Activated CD8-positive, alpha-beta T cell treated with anti-CD3 and anti-CD28 coated beads for 36 hours (primary cell): ENCODE results near the gene NR4A2. TPM values are rescaled to one million over a fixed set of nuclear protein-coding genes. Genes with fewer than 3 reads are reported as not detected.

Experiments used
- ATAC-seq: fragments of 200-7000 bp; cut with Tn5 transposase; one replicate; pipeline ENCODE4 v1.10.0; 2021; ENCODE audit warnings: mild to moderate bottlenecking, moderate library complexity
- CTCF ChIA-PET: fragments of 350-600 bp; sonication (Branson Sonifier 250); formaldehyde crosslinking; loops from one replicate; lab custom pipeline; 2021; ENCODE audit warnings: antibody characterized with exemption; lab: Charles Lee
- POLR2A ChIA-PET: fragments of 350-600 bp; sonication (Branson Sonifier 250); formaldehyde crosslinking; loops from one replicate; lab custom pipeline; 2021; ENCODE audit warnings: antibody characterized with exemption; lab: Charles Lee
- DNase-seq: peaks from one replicate; pipeline ENCODE4 v3.0.0-alpha.2; 2020
- H3K27ac Mint-ChIP-seq: one replicate; pipeline ENCODE4 v1.8.0; 2021; ENCODE audit warnings: mild to moderate bottlenecking, mixed read lengths
- H3K27me3 Mint-ChIP-seq: one replicate; pipeline ENCODE4 v1.8.0; 2021; ENCODE audit warnings: mixed read lengths
- H3K36me3 Mint-ChIP-seq: one replicate; pipeline ENCODE4 v1.8.0; 2021; ENCODE audit warnings: low read depth, mixed read lengths
- H3K4me1 Mint-ChIP-seq: one replicate; pipeline ENCODE4 v1.8.0; 2021; ENCODE audit warnings: low read depth, mixed read lengths
- H3K4me3 Mint-ChIP-seq: one replicate; pipeline ENCODE4 v1.8.0; 2021; ENCODE audit warnings: mild to moderate bottlenecking, moderate library complexity, mixed read lengths
- H3K9me3 Mint-ChIP-seq: one replicate; pipeline ENCODE4 v1.8.0; 2021; ENCODE audit warnings: mixed read lengths
- intact Hi-C: fragments of 100-400 bp; cut with micrococcal nuclease; formaldehyde crosslinking; loops from one replicate; pipeline ENCODE4 v1.10.0; 2022
- total RNA-seq, 2 experiments: library from RNA; stranded (reverse); gene quantifications; one replicate each; pipeline ENCODE4 v1.2.3, GENCODE V29; 2021
- TF ChIP-seq, protein P1 (sequence below): fragments of 200-600 bp; IDR thresholded peaks from one replicate; pipeline ENCODE4 v1.8.0; 2022; ENCODE audit warnings: antibody characterized with exemption, mild to moderate bottlenecking

NR4A2 gene
- total RNA-seq, 2 experiments from 2014 or later = 57.6 to 61.6 TPM

DNA sequence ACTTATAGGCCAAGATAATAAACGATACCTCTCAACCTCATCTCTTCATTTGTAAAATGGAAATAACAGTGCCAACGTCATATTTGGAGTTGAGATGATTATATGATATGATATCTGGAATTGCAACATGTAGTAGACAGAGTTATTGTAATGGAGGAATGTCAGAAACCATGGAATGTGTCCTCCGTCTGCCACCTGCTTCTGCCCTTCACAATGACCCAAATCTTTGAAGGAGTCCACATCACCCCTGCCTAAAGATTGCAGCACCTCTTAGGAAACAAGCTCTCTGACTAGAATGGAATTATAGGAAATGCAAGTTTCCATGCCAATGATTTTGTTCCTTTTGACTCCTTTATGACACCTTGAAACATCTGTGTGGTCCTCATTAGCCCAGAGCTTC is 14.9 kb downstream of the NR4A2 start:
- intact Hi-C loops = loop anchor here (5.0 kb wide), 1 partner anchor 120 kb away; no protein-coding TSS in a partner anchor
- TF ChIP-seq, protein P1, sequence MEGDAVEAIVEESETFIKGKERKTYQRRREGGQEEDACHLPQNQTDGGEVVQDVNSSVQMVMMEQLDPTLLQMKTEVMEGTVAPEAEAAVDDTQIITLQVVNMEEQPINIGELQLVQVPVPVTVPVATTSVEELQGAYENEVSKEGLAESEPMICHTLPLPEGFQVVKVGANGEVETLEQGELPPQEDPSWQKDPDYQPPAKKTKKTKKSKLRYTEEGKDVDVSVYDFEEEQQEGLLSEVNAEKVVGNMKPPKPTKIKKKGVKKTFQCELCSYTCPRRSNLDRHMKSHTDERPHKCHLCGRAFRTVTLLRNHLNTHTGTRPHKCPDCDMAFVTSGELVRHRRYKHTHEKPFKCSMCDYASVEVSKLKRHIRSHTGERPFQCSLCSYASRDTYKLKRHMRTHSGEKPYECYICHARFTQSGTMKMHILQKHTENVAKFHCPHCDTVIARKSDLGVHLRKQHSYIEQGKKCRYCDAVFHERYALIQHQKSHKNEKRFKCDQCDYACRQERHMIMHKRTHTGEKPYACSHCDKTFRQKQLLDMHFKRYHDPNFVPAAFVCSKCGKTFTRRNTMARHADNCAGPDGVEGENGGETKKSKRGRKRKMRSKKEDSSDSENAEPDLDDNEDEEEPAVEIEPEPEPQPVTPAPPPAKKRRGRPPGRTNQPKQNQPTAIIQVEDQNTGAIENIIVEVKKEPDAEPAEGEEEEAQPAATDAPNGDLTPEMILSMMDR = no peak
- peaks cover 64% of the 10 kb centered on the region for H3K27me3 Mint-ChIP-seq
- ATAC-seq (no peak), DNase-seq (no peak)
- H3K36me3 Mint-ChIP-seq = peaks cover 1% of the 10 kb centered on the region
- H3K9me3 Mint-ChIP-seq = no peaks in the 10 kb centered on the region
- no peak overlapping the region for H3K4me3 Mint-ChIP-seq
- H3K27ac Mint-ChIP-seq = no peak overlapping the region
- ChIA-PET CTCF (interaction anchor here (1.5 to 1.6 kb wide), 2 partner anchors 13 to 17 kb away, joined by 5 read pairs; no protein-coding TSS in a partner anchor), POLR2A (no interaction called here)
- peaks cover 26% of the 10 kb centered on the region for H3K4me1 Mint-ChIP-seq

DNA sequence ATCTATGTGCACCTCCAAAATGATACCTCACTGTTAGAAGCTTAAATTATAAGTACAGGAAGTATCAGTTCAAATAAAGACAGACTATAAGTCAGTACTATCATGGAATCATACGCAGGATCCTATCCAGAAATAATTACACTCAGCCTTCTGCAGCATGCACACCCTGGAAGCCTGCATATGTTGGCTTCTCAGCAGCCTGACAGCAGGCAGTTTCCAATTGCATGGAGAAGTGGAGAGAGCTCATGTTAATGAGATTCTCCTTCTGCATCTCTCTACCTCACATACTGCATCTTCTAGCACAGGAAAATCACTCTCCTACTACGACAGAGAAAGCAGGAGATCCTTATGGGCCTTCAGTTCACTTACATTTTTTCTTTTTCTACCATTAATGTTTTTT is 20.5 kb downstream of the NR4A2 start:
- intact Hi-C loops = no loop called here
- CTCF ChIA-PET = no interaction called here
- no peak for DNase-seq
- Mint-ChIP-seq H3K27ac (no peak overlapping the region), H3K36me3 (no peaks in the 10 kb centered on the region), H3K9me3 (no peaks in the 10 kb centered on the region), H3K27me3 (peaks cover 33% of the 10 kb centered on the region), H3K4me3 (no peak overlapping the region), H3K4me1 (peaks cover 9% of the 10 kb centered on the region)
- TF ChIP-seq, protein P1 = no peak
- POLR2A ChIA-PET = no interaction called here
- no peak for ATAC-seq

DNA sequence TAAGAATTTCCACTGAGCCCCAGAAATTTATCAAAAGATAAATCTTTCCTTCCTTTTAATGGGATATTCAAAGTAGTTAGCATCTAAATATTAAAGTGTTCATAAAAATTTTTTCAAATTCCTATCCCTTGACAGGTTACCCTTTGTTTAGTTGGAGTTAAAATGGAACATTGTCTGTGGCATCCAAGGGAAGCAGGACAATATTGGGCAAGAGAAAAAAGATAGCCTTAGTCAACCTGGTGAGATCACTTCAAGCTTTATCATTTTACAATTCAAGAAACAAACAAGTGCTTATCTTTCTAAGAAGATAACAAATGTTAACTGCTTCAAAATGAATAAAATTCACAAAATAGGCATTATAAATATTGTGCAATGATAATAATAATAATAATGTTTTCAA is 21.7 kb downstream of the NR4A2 start:
- DNase-seq = no peak
- intact Hi-C loops = no loop called here

DNA sequence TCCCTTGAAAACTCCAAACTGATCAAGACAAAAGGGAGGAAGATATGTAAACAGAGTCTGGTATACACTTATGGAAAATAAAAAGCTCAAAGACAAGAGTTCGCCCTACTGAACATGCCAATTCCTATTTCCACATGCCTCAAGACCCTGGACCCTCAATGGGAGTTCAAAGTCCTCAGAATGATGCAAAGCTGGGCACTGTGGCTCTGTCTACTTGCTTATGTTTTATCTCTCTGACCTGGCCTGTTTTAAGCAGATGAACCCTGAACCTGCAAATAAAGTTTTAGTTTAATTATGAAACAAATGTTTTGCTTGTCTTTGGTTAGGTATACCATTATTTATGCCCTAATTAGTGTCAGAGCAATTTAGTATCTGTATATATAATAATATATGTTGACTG is 22.6 kb downstream of the NR4A2 start:
- ATAC-seq (no peak), DNase-seq (no peak)
- peaks cover 9% of the 10 kb centered on the region for H3K4me1 Mint-ChIP-seq
- ChIA-PET POLR2A (no interaction called here), CTCF (interaction anchor here (0.6 to 1.1 kb wide), 2 partner anchors 115 to 280 kb away, joined by 3 to 4 read pairs; no protein-coding TSS in a partner anchor)
- peaks cover 29% of the 10 kb centered on the region for H3K27me3 Mint-ChIP-seq
- no peaks in the 10 kb centered on the region for H3K9me3 Mint-ChIP-seq
- intact Hi-C loops = no loop called here
- TF ChIP-seq, protein P1 = no peak
- no peak overlapping the region for H3K4me3 Mint-ChIP-seq
- H3K36me3 Mint-ChIP-seq = no peaks in the 10 kb centered on the region
- H3K27ac Mint-ChIP-seq = no peak overlapping the region

More for the DNA sequence above, 21.7 kb downstream of the NR4A2 start:
- ChIA-PET POLR2A (no interaction called here), CTCF (no interaction called here)
- TF ChIP-seq, protein P1 = no peak
- H3K27me3 Mint-ChIP-seq = peaks cover 32% of the 10 kb centered on the region
- no peak for ATAC-seq
- H3K36me3 Mint-ChIP-seq = no peaks in the 10 kb centered on the region
- no peaks in the 10 kb centered on the region for H3K9me3 Mint-ChIP-seq
- H3K27ac Mint-ChIP-seq = no peak overlapping the region
- peaks cover 9% of the 10 kb centered on the region for H3K4me1 Mint-ChIP-seq
- H3K4me3 Mint-ChIP-seq = no peak overlapping the region

DNA sequence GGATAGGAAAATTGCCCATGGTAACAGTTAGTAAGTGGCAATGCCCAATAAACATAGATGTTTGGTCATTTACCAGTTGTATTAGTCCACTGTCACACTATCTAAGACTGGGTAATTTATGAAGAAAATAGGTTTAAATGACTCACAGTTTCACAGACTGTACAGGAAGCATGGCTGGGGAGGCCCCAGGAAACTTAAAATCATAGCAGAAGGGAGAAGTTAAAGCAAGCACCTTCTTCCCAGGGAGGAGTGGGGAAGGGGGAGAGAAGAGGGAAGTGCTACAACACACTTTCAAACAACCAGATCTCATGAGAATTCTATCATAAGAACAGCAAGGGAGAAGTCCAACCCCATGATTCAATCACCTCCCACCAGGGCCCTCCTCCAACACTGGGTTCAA is 23.4 kb downstream of the NR4A2 start:
- POLR2A ChIA-PET = no interaction called here
- ATAC-seq = peak; percentile 75
- Mint-ChIP-seq H3K9me3 (no peaks in the 10 kb centered on the region), H3K4me3 (no peak overlapping the region), H3K27me3 (peaks cover 33% of the 10 kb centered on the region), H3K4me1 (peaks cover 9% of the 10 kb centered on the region), H3K27ac (no peak overlapping the region), H3K36me3 (no peaks in the 10 kb centered on the region)
- TF ChIP-seq, protein P1 = no peak
- no peak for DNase-seq
- intact Hi-C loops = no loop called here
- CTCF ChIA-PET = interaction anchor here (0.6 to 1.1 kb wide), 2 partner anchors 115 to 280 kb away, joined by 3 to 4 read pairs; no protein-coding TSS in a partner anchor
